Measurements from ENCODE around the gene IL1RAPL1. TPM values are rescaled to one million over a fixed set of nuclear protein-coding genes. Genes with fewer than 3 reads are reported as not detected.

IL1RAPL1 gene
- total and polyA plus RNA-seq, 2 donors (not counting 3 experiments of a cell fraction or from before 2014, with no cell fraction given), result 0.79 to 1.3 TPM

DNA sequence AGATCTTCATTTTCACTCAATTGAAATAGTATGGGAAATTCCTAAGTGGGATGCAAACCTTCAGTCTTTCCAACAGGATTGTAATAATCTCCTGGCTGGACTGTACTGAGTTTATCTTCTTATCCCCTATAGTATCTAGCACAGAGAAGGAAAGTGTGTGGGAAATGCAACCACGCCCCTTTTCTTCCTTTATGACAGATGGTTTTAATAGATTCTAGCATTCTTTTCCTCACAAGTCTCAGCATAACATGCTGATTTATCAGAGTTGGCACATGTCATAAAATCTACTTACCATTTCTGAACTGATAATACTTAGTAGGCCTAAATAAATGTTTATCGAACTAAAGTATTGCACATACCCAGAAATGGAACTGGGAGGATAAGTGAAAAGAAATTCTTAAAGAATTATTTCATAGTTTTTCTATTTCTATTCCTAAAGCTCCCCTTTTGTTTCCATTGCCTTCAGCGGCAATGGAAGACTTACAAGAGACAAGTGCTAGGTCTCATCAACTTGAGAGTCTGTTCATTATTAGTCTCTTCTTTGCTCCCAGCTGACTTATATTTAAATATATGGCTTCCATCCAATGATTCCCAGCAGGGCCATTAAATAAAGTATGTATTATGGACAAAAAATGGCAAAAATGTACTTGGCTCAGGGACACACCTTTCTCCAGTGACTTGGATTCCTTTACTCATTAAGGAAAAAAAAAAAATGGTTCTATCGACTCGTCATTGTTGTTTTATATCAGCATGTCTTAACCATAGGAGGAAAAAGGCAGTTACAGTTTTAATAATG, 484.5 kb downstream of the IL1RAPL1 start:
- BruUV-seq (replicated peaks), result no TSS peak
- Histone ChIP-seq H2AFZ (ENCODE audit: low read depth, low read length) (no peak overlapping the region), H3K4me1 (ENCODE audit: control insufficient read depth, extremely low read depth, insufficient read depth, low read length) (no peaks in the 10 kb centered on the region), H3K79me2 (ENCODE audit: control insufficient read depth, insufficient read depth, low read length) (no peaks in the 10 kb centered on the region), H3K36me3 (ENCODE audit: control insufficient read depth in 2 of 2, extremely low read depth in 1 of 2, insufficient read depth in 2 of 2, low read length in 2 of 2) (no peaks in the 10 kb centered on the region), H3K9me3 (replicated peaks; ENCODE audit: control insufficient read depth, insufficient read depth, low read length) (no peaks in the 10 kb centered on the region), H3K4me3 (replicated peaks in 1 of 3; ENCODE audit: insufficient read depth in 1 of 3, low read depth in 1 of 3, low read length in 3 of 3) (no peak overlapping the region), H3K9me1 (replicated peaks; ENCODE audit: control insufficient read depth, extremely low read depth, insufficient read depth, low read length) (no peaks in the 10 kb centered on the region), H3K4me2 (ENCODE audit: insufficient read depth, low read length) (no peak overlapping the region), H3K27ac (ENCODE audit: insufficient read depth, low read depth, low read length) (no peak overlapping the region), H3K27me3 (ENCODE audit: control insufficient read depth in 2 of 2, insufficient read depth in 2 of 2, low read length in 2 of 2) (no peaks in the 10 kb centered on the region), H3K9ac (replicated peaks; ENCODE audit: extremely low read depth, insufficient read depth, low read length) (no peak overlapping the region), H4K20me1 (replicated peaks; ENCODE audit: control insufficient read depth, extremely low read depth, insufficient read depth, low read length) (no peaks in the 10 kb centered on the region)
- DNase-seq (ENCODE audit: low read depth, low spot score) (peak; percentile 0), FAIRE-seq (no peak)
- intact Hi-C loops (cut with micrococcal nuclease) (no loop called here), dilution Hi-C loops (cut with MboI; ENCODE audit: extremely low pct_ligation_motif_present, low sequenced_read_pairs) (no loop called here)
- no peak for TF ChIP-seq GATA2 (IDR thresholded peaks at IDR 0.05; ENCODE audit: insufficient read depth, insufficient read length, low read depth, low read length)
- no peak for TF ChIP-seq POLR2AphosphoS5 (IDR thresholded peaks at IDR 0.05; ENCODE audit: insufficient read depth, low read depth, low read length)
- no peak for TF ChIP-seq MAX (IDR thresholded peaks at IDR 0.05; ENCODE audit: insufficient read depth, insufficient read length)
- no peak for TF ChIP-seq JUN (IDR thresholded peaks at IDR 0.05; ENCODE audit: borderline replicate concordance, insufficient read depth, insufficient read length, low read depth)
- ChIA-PET CTCF (no interaction called here), POLR2A (no interaction called here)

DNA sequence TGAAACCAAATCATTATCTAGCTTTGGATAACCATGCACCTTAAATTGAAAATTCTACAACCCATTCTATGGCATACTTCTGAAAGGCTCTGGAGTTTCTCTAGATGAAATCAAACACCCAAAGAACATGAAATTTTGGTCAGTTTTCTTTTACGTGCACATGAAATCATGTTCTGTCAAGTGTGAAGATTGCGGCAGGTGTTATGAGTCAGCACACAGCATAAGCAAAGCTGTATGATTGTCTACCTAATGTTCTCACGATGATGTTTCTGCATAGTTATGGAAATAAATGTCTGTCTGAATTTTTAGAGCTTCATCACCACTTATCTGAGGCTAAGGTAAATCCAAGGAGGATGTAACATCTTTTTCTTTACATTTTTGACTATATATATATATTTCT, 495.3 kb downstream of the IL1RAPL1 start:
- Histone ChIP-seq H3K9me1 (replicated peaks; ENCODE audit: control insufficient read depth, extremely low read depth, insufficient read depth, low read length) (no peaks in the 10 kb centered on the region), H3K9me3 (replicated peaks; ENCODE audit: control insufficient read depth, insufficient read depth, low read length) (no peaks in the 10 kb centered on the region), H3K4me1 (ENCODE audit: control insufficient read depth, extremely low read depth, insufficient read depth, low read length) (no peaks in the 10 kb centered on the region), H3K4me2 (ENCODE audit: insufficient read depth, low read length) (no peak overlapping the region), H4K20me1 (replicated peaks; ENCODE audit: control insufficient read depth, extremely low read depth, insufficient read depth, low read length) (no peaks in the 10 kb centered on the region), H3K27me3 (ENCODE audit: control insufficient read depth in 2 of 2, insufficient read depth in 2 of 2, low read length in 2 of 2) (no peaks in the 10 kb centered on the region), H3K4me3 (replicated peaks in 1 of 3; ENCODE audit: insufficient read depth in 1 of 3, low read depth in 1 of 3, low read length in 3 of 3) (no peak overlapping the region), H3K36me3 (ENCODE audit: control insufficient read depth in 2 of 2, extremely low read depth in 1 of 2, insufficient read depth in 2 of 2, low read length in 2 of 2) (no peaks in the 10 kb centered on the region), H3K27ac (ENCODE audit: insufficient read depth, low read depth, low read length) (no peak overlapping the region), H3K9ac (replicated peaks; ENCODE audit: extremely low read depth, insufficient read depth, low read length) (no peak overlapping the region), H2AFZ (ENCODE audit: low read depth, low read length) (no peak overlapping the region), H3K79me2 (ENCODE audit: control insufficient read depth, insufficient read depth, low read length) (no peaks in the 10 kb centered on the region)
- CTCF ChIA-PET, result no interaction called here
- intact Hi-C loops (cut with micrococcal nuclease), result no loop called here
- DNase-seq (ENCODE audit: low read depth, low spot score) (no peak), FAIRE-seq (no peak)
- dilution Hi-C loops (cut with MboI; ENCODE audit: extremely low pct_ligation_motif_present, low sequenced_read_pairs), result no loop called here
- no peak for TF ChIP-seq POLR2AphosphoS5 (IDR thresholded peaks at IDR 0.05; ENCODE audit: insufficient read depth, low read depth, low read length)
- no peak for TF ChIP-seq EZH2 (IDR thresholded peaks at IDR 0.05; ENCODE audit: borderline replicate concordance, low read depth, low read length, severe bottlenecking)
- TF ChIP-seq CTCF (IDR thresholded peaks at IDR 0.05; ENCODE audit: extremely low read depth in 1 of 2, insufficient read depth in 1 of 2, low read depth in 1 of 2, low read length in 2 of 2), result no peak
- BruUV-seq (replicated peaks), result no TSS peak
- POLR2A ChIA-PET, result no interaction called here

Measured in endothelial cell of umbilical vein (primary cell).